Neural cell (in vitro differentiated cells): ENCODE data around the gene APOA1. TPM values are rescaled to one million over a fixed set of nuclear protein-coding genes. Genes with fewer than 3 reads are reported as not detected.

ENCODE experiments used
- H2AFZ ChIP-seq: fragments of 200-600, 300-800 bp; sonication (generic), shearing (Covaris generic); 2 replicates; pipeline ENCODE4 v1.6.0; 2014; ENCODE audit warnings: low read depth, mild to moderate bottlenecking, antibody characterized with exemption, low read length, moderate library complexity
- H3F3A ChIP-seq: fragments of 200-600 bp; shearing (Covaris generic); 2 replicates; pipeline ENCODE4 v1.6.1; 2016; ENCODE audit warnings: mild to moderate bottlenecking, moderate library complexity, mixed read lengths, antibody characterized with exemption, low read length; ENCODE audit not compliant: insufficient read depth, poor library complexity, severe bottlenecking
- H3K27ac ChIP-seq: fragments of 200-600, 300-800 bp; sonication (generic), shearing (Covaris generic); 2 replicates; pipeline ENCODE4 v1.5.1; 2014; ENCODE audit warnings: mild to moderate bottlenecking, low read length, moderate library complexity
- H3K27me3 ChIP-seq: fragments of 300-800, 200-600 bp; sonication (generic), shearing (Covaris generic); 2 replicates; pipeline ENCODE4 v1.6.0; 2014; ENCODE audit warnings: mild to moderate bottlenecking, low read depth, low read length, moderate library complexity; ENCODE audit not compliant: insufficient read depth
- H3K36me3 ChIP-seq: fragments of 300-800, 200-600 bp; sonication (generic), shearing (Covaris generic); 2 replicates; pipeline ENCODE4 v1.5.1; 2014; ENCODE audit warnings: mild to moderate bottlenecking, antibody characterized with exemption, low read length, moderate library complexity; ENCODE audit not compliant: insufficient read depth
- H3K4me2 ChIP-seq: fragments of 300-800, 200-600 bp; sonication (generic), shearing (Covaris generic); 2 replicates; pipeline ENCODE4 v1.6.0; 2014; ENCODE audit warnings: mild to moderate bottlenecking, low read length
- H3K4me3 ChIP-seq: fragments of 300-800, 200-600 bp; sonication (generic), shearing (Covaris generic); 2 replicates; pipeline ENCODE4 v1.5.1; 2014; ENCODE audit warnings: mild to moderate bottlenecking, low read length, moderate library complexity
- H3K79me2 ChIP-seq: fragments of 200-600 bp; shearing (Covaris generic); replicated peaks from 2 replicates; pipeline ENCODE4 v1.6.0; 2014; ENCODE audit warnings: mild to moderate bottlenecking, low read length, moderate library complexity; ENCODE audit not compliant: insufficient read depth
- H3K9ac ChIP-seq: fragments of 300-800, 200-600 bp; sonication (generic), shearing (Covaris generic); 2 replicates; pipeline ENCODE4 v1.6.1; 2016; ENCODE audit warnings: mild to moderate bottlenecking, low read length, mixed read lengths
- H3K9me2 ChIP-seq: fragments of 200-600 bp; shearing (Covaris generic); 2 replicates; pipeline ENCODE4 v1.6.1; 2016; ENCODE audit warnings: mild to moderate bottlenecking, low read length, mixed read lengths; ENCODE audit not compliant: insufficient read depth
- H3K9me3 ChIP-seq: fragments of 200-600, 300-800 bp; sonication (generic), shearing (Covaris generic); 2 replicates; pipeline ENCODE4 v1.6.1; 2016; ENCODE audit warnings: mild to moderate bottlenecking, mixed run types, low read length, moderate library complexity, mixed read lengths
- H4K20me1 ChIP-seq: fragments of 200-600 bp; shearing (Covaris generic); 2 replicates; pipeline ENCODE4 v1.6.1; 2016; ENCODE audit warnings: mild to moderate bottlenecking, mixed run types; ENCODE audit not compliant: insufficient read depth
- CTCF ChIP-seq: fragments of 450-650 bp; IDR thresholded peaks from 2 replicates; pipeline ENCODE4 v1.5.1; 2014; ENCODE audit warnings: antibody characterized with exemption, mild to moderate bottlenecking, moderate library complexity; ENCODE audit not compliant: poor library complexity, severe bottlenecking
- EP300 ChIP-seq: fragments of 450-650 bp; conservative IDR thresholded peaks from 2 replicates; pipeline ENCODE4 v1.6.1; 2014; ENCODE audit warnings: antibody characterized with exemption, mild to moderate bottlenecking, moderate library complexity; ENCODE audit not compliant: poor library complexity, severe bottlenecking
- EZH2 ChIP-seq: fragments of 200-600, 300-800 bp; shearing (Covaris generic), sonication (generic); IDR thresholded peaks from 2 replicates; pipeline ENCODE4 v1.6.1; 2014; ENCODE audit warnings: antibody characterized with exemption, low read length, borderline replicate concordance, mild to moderate bottlenecking; ENCODE audit not compliant: insufficient read depth, poor library complexity, severe bottlenecking
- MXI1 ChIP-seq: fragments of 450-650 bp; conservative IDR thresholded peaks from 2 replicates; pipeline ENCODE4 v1.6.1; 2014; ENCODE audit warnings: antibody characterized with exemption, mild to moderate bottlenecking; ENCODE audit not compliant: poor library complexity, severe bottlenecking
- POLR2AphosphoS5 ChIP-seq: IDR thresholded peaks from 2 replicates; pipeline ENCODE4 v1.6.1; 2012
- RAD21 ChIP-seq: fragments of 450-650 bp; conservative IDR thresholded peaks from 2 replicates; pipeline ENCODE4 v1.6.1; 2014; ENCODE audit warnings: antibody characterized with exemption, mild to moderate bottlenecking, moderate library complexity
- REST ChIP-seq: IDR thresholded peaks from 2 replicates; pipeline ENCODE4 v1.6.1; 2012; ENCODE audit warnings: borderline replicate concordance
- SMC3 ChIP-seq: fragments of 450-650 bp; conservative IDR thresholded peaks from 2 replicates; pipeline ENCODE4 v1.6.1; 2014; ENCODE audit warnings: antibody characterized with exemption, mild to moderate bottlenecking, moderate library complexity; ENCODE audit not compliant: poor library complexity
- TAF1 ChIP-seq: IDR thresholded peaks from 2 replicates; pipeline ENCODE4 v1.6.1; 2012; ENCODE audit warnings: low read depth
- polyA plus RNA-seq: library from polyadenylated mRNA; depleted of rRNA; stranded (reverse); fragments of >200 nt; gene quantifications from 2 replicates; pipeline ENCODE4 v1.2.3, GENCODE V29; 2014

APOA1 gene
- polyA plus RNA-seq, 1 donor from 2014 or later, result not detected

- TF ChIP-seq EZH2, result no peak
- H3K4me2 ChIP-seq, result no peak overlapping the region
These were observed 24.3 kb downstream of the APOA1 start for GRCh38 chr11:116813170-116813569.

GRCh38 chr11:116812109-116812508, 25.3 kb downstream of the APOA1 start:
- no peak overlapping the region for H3K27ac ChIP-seq
- H3K79me2 ChIP-seq, result no peaks in the 10 kb centered on the region
- no peaks in the 10 kb centered on the region for H3K9me2 ChIP-seq
- no peaks in the 10 kb centered on the region for H4K20me1 ChIP-seq
- H3K9me3 ChIP-seq, result no peaks in the 10 kb centered on the region
- H3K27me3 ChIP-seq, result no peaks in the 10 kb centered on the region
- no peak overlapping the region for H3K9ac ChIP-seq
- H3K36me3 ChIP-seq, result no peaks in the 10 kb centered on the region
- H2AFZ ChIP-seq, result no peak overlapping the region
- H3F3A ChIP-seq, result no peaks in the 10 kb centered on the region
- H3K4me2 ChIP-seq, result no peak overlapping the region
- no peak overlapping the region for H3K4me3 ChIP-seq
- TF ChIP-seq TAF1, result no peak
- TF ChIP-seq CTCF, result no peak
- TF ChIP-seq EP300, result no peak
- no peak for TF ChIP-seq MXI1
- TF ChIP-seq POLR2AphosphoS5, result no peak

More at GRCh38 chr11:116813170-116813569, 24.3 kb downstream of the APOA1 start:
- no peaks in the 10 kb centered on the region for H3F3A ChIP-seq
- no peaks in the 10 kb centered on the region for H4K20me1 ChIP-seq
- H3K9ac ChIP-seq, result no peak overlapping the region
- H2AFZ ChIP-seq, result no peak overlapping the region
- H3K27ac ChIP-seq, result no peak overlapping the region
- no peaks in the 10 kb centered on the region for H3K79me2 ChIP-seq
- H3K9me3 ChIP-seq, result no peaks in the 10 kb centered on the region
- no peak overlapping the region for H3K4me3 ChIP-seq
- H3K27me3 ChIP-seq, result no peaks in the 10 kb centered on the region
- H3K36me3 ChIP-seq, result no peaks in the 10 kb centered on the region
- H3K9me2 ChIP-seq, result no peaks in the 10 kb centered on the region

GRCh38 chr11:116811194-116811593, 26.2 kb downstream of the APOA1 start:
- no peaks in the 10 kb centered on the region for H3F3A ChIP-seq
- H3K9ac ChIP-seq, result no peak overlapping the region
- no peaks in the 10 kb centered on the region for H3K36me3 ChIP-seq
- no peak overlapping the region for H3K27ac ChIP-seq
- H3K9me3 ChIP-seq, result no peaks in the 10 kb centered on the region
- no peaks in the 10 kb centered on the region for H3K9me2 ChIP-seq
- TF ChIP-seq MXI1 (no peak), POLR2AphosphoS5 (no peak), SMC3 (no peak), RAD21 (no peak), CTCF (no peak), EP300 (no peak), REST (no peak), TAF1 (no peak), EZH2 (no peak)
- H3K27me3 ChIP-seq, result no peaks in the 10 kb centered on the region
- H2AFZ ChIP-seq, result no peak overlapping the region
- no peaks in the 10 kb centered on the region for H3K79me2 ChIP-seq
- no peak overlapping the region for H3K4me2 ChIP-seq
- H3K4me3 ChIP-seq, result no peak overlapping the region
- no peaks in the 10 kb centered on the region for H4K20me1 ChIP-seq
